Neural cell (in vitro differentiated cells): ENCODE data around the gene UCK1.

ENCODE experiments used
- CTCF ChIP-seq: fragments of 450-650 bp; IDR thresholded peaks from 2 replicates; pipeline ENCODE4 v1.5.1; 2014; ENCODE audit warnings: antibody characterized with exemption, mild to moderate bottlenecking, moderate library complexity; ENCODE audit not compliant: poor library complexity, severe bottlenecking
- EP300 ChIP-seq: fragments of 450-650 bp; conservative IDR thresholded peaks from 2 replicates; pipeline ENCODE4 v1.6.1; 2014; ENCODE audit warnings: antibody characterized with exemption, mild to moderate bottlenecking, moderate library complexity; ENCODE audit not compliant: poor library complexity, severe bottlenecking
- EZH2 ChIP-seq: fragments of 200-600, 300-800 bp; shearing (Covaris generic), sonication (generic); IDR thresholded peaks from 2 replicates; pipeline ENCODE4 v1.6.1; 2014; ENCODE audit warnings: antibody characterized with exemption, low read length, borderline replicate concordance, mild to moderate bottlenecking; ENCODE audit not compliant: insufficient read depth, poor library complexity, severe bottlenecking
- POLR2AphosphoS5 ChIP-seq: IDR thresholded peaks from 2 replicates; pipeline ENCODE4 v1.6.1; 2012
- RAD21 ChIP-seq: fragments of 450-650 bp; conservative IDR thresholded peaks from 2 replicates; pipeline ENCODE4 v1.6.1; 2014; ENCODE audit warnings: antibody characterized with exemption, mild to moderate bottlenecking, moderate library complexity
- REST ChIP-seq: IDR thresholded peaks from 2 replicates; pipeline ENCODE4 v1.6.1; 2012; ENCODE audit warnings: borderline replicate concordance
- SMC3 ChIP-seq: fragments of 450-650 bp; conservative IDR thresholded peaks from 2 replicates; pipeline ENCODE4 v1.6.1; 2014; ENCODE audit warnings: antibody characterized with exemption, mild to moderate bottlenecking, moderate library complexity; ENCODE audit not compliant: poor library complexity
- TAF1 ChIP-seq: IDR thresholded peaks from 2 replicates; pipeline ENCODE4 v1.6.1; 2012; ENCODE audit warnings: low read depth

DNA sequence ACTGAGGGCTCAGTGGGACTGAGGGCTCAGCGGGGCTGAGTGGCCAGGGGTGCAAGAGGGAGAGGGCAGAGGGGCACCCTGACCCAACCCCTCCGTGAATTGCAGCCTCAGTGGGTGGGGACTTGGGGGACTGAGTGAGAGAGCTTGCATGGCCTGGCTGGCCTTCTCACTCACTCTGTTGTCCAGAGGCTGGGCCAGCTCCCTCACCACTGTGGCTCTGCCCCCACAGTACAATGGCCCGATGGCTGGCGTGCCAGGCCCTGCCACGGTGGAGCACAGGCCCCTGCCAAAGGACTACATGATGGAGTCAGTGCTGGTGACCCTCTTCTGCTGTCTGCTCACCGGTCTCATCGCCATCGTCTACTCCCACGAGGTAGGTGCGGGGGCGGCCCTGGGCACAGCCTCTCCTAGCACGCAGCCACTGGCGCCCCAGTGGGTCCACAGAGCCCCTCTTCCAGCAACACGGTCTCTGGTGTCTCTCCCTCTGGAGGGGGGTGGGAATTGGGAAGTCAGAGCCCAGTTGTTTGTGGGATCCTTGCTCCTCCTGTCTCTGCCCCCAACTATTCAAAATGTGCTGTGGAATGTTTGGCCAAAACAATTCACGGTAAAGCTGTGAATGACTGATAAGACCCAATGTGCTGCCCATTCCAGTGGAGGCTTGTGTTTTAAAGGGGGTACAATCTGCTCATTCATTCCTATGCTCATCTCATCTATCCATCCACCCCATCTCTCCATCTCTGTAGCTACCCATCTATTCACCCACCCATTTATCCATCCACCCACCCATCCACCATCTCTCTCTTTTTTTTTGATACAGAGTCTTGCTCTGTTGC, 25.0 kb upstream of the UCK1 start:
- TF ChIP-seq CTCF (no peak), EP300 (no peak), EZH2 (no peak), RAD21 (no peak), REST (no peak), TAF1 (no peak), SMC3 (no peak), POLR2AphosphoS5 (no peak)
